NCI-H2107 (cell line): ENCODE results near the gene PITPNM3.
A peak's percentile ranks its signal among the peaks of the same experiment; 100 is the strongest.

Experiments
- DNase-seq: peaks from one replicate; lab custom pipeline; 2025; lab: John Stamatoyannopoulos, UW

The PITPNM3 gene

DNA sequence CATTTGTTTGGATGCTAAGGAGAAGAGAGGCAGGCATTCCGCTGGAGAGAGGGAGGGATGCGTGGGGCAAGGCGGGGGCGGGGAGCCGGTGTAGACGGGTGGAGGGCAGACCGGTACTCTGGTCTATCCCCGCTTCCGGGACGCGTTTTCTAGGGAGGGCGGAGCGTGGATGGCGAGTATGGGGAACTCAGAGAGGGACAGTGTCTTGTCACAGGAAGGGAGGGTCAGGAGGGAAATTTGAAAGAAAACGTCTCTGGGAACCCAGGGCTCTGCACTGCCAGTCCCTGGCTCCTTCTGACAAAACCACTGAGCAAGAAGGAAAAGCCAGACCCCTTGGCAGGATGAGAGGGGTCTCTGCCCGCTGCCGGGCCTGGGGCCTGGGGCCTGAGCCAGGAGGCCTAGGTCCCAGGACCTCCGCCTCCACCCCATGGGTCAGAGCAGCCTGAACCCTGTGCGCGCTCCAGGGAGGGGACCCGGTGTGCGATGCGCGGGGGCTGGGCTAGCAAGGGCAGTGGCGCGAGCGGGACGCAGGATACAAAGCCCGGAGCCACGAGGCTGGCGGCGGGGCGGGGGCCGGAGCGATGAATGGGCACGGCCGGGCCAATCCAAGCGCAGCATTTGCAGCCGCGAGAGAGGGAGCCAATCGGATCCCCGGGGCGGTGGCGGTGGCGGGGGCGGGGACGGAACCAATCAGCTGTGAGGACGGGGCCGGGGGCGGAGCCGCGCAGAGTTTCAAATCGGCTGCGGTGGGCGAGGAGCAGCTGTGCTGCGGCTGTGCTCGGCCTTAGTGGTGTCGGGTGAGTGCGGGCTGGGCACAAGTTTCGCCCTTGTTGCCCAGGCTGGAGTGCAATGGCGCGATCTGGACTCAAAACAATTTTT is 112.4 kb downstream of the PITPNM3 start, which contains the start of gene PIMREG:
Gene PIMREG, plus strand, starts transcription at position 764 of the 879 bp plus-strand sequence. CDS start 656 bp downstream, outside the sequence.
- peak; percentile 80 for DNase-seq

DNA sequence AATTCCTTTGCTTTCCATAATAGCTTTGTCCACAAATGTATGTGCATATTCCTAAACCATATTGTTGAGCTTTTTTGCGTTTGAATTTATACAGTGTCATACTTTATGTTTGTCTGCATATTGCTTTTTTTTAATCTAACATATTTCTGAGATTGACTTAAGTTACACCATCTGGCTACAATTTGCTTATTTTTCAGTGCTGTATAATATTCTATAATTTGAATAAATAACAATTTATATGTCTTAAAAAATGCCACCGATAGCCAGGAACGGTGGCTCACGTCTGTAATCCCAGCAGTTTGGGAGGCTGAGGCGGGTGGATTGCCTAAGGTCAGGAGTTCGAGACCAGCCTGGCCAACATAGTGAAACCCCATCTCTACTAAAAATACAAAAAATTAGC is 113.6 kb downstream of the PITPNM3 start:
- DNase-seq: no peak

DNA sequence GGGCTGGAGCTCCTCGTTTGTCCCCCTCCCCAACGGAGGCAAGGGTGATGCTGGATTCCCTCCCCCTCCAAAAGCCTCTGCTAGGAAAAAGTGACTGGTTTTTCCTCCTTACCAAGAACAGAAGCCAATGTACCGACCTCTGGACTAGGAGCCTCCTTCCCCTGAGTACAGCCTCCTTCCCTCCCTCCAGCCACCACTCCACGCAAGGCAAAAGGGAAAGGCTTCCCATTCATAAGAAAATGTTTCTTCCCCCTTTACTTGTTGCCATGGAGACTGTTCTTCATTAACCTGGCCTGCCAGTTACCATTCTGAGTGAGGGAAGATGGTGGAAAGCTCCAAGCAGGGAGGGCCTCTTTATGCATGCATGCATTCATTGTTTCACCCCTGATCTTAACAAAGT is 116.4 kb downstream of the PITPNM3 start:
- no peak for DNase-seq

DNA sequence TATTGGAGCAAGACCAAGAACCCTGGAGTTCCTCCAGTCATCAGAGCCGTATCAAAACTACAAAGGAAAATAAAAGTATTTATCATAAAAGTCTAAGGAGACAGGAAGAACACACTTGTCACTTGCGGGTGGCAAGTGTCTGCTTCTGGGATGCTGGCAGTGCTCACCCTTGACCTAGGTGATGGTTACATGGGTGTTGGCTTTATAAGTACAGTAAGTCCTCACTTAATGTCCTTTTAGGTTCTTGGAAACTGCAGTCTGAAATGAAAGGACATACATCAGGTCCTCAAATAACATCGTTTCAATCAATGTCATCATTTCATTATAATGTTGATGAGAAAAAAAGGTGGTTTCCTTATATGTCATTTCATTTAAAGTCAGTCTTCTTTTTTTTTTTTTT is 118.4 kb downstream of the PITPNM3 start:
- no peak for DNase-seq

DNA sequence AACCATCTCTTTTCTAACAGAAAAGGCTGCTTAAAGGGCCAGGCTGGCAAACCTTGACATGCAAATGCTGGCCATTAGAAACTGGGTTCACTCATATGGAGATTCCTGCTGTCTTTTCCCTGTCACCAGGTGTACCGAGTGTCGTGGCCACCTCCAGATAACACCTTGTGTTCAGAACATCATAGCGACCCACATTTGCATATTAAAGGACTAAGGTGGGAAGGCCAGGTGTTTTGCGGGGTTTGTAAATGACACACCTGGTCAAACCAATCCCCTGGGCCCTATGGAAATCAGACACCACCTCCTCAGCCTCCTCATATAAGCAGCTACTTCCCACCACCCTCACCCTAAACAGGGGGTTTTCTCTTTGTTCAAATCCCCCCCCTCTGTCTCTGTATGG is 118.9 kb downstream of the PITPNM3 start:
- DNase-seq: no peak

DNA sequence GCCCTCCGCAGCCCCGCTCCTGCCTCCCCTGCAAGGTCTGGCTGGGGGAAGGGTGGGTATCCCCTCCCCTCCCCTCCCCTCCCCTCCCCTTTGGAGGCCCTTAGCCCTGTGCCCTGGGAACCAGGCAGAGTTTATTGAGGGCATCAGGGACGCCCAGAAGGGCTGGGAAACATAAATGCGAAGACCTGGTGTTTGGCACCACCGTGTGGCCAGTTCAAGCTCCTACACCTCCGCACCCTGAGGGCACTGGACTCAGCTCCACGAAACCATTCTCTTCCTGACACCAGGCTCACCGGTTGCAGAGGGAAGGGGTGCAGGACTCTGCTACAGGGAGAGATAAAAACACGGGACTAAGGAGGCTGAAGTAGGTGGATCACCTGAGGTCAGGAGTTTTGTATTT is 120.4 kb downstream of the PITPNM3 start:
- DNase-seq: peak; percentile 30

DNA sequence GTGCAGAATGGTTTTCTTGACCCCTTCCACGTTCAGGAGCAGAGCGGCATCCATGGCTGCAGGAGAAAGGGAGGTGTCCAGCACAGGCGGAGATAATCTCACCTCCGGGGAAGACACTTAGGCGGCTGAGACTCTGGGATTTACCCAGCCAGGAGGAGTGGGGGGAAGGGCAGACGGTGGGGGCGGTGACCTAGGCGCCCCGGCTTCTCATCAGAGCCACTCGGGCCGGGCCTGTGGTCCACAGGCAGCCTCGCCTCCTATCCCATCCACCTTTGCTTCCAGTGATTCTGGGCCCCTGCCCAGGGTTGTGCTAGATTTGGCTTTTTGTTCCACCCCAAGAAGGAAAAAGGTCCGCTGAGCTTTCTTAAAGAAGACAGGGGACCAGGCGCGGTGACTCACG is 121.3 kb downstream of the PITPNM3 start, which contains the start of gene AIPL1:
Gene AIPL1, minus strand, starts transcription at position 71 of the 400 bp plus-strand sequence. Its CDS starts 17 bp downstream, at position 54.
- DNase-seq: no peak

DNA sequence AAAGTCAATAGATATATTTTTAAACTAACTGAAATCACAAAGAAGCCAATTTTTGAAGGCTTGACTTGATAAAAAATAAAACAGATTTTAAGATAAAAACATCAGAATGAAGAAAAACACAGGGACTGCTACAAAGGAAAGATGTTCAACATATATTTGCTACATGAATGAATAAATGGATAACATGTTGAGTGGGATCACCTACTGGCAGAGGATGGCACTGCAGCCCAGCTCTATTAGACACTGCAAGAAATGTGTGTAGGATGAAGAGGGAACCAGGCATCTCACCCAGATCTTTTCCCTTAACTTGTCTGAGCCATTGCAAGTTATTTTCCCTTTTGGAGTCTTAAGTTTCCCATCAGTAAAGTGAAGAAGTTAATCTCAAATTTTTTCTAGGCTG is 125.6 kb downstream of the PITPNM3 start:
- no peak for DNase-seq

DNA sequence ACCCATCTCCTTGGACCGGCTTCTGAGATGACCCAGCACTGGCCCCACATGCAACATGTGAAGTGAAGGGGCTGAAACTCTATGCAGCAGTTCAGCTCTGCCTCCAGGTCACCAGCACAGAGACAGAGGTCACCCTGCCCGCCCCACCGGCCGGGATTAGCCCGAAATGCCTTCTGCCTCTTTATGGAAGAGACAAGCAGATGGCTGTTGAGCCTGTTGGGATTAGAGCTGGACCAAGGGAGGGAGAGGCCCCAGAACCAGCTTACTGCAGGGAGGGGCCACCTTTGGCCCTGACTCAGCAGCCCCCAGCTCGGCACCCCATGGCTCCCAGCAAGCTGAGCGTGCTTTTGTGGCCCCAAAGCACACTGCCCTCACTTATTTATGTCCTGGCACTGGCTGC is 127.1 kb downstream of the PITPNM3 start:
- DNase-seq: no peak

DNA sequence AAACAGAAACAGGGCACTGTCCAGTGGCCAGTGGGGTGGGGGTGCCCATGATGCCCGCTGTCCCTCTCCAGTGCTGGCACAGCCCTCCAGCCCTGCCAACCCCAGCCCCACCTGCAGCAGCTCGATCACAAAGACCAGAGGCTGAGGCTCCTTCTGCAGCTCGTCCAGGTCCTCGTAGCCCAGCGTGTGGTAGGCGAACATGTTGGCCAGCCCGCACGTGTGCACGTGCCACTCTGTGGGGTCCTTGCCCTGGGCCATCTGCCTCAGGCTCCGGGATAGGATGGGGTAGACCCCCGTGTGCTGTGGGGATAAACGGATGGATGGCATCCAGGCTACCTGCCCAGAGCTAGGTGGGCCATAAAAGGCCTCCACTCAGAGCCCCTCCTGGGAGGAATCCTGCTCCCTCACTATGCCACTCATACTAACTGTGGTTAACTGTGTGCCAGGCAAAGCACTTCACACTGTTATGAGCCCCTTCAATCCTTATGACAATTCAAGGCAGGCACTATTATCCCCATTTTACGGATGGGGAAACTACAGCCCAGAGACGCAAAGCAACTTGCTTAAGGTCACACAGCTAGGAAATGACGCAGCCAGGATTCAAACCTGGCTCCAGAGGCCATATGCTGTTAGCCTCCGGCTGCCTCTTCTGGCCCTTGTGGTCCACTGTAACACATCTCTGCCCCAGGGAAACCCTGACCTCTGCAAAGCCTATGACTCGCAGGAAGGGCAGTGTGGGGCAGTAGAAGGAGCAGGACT is 128.0 kb downstream of the PITPNM3 start:
- DNase-seq: no peak

DNA sequence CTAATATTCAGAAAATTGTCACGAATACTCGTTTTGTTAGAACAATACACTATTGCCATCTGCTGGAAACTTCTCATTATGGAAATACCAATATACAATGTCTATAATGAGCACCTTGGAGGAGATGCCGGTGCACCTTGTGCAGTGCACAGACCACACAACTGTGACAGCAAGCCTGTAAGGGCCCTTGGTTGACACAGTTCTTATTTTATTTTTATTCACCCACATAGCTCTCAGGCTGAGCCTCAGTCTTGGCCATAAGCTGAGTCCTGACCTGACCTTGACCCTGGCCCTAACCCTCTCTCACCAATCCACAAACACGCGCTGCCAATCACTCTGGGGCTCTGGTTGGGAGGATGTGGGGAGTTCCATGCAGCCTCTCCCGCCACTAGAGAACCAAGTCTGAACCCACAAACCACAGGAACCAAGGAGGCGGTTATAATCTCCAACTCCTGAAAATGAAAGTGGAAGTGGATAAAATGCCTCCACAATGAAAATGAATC is 129.0 kb downstream of the PITPNM3 start:
- no peak for DNase-seq

DNA sequence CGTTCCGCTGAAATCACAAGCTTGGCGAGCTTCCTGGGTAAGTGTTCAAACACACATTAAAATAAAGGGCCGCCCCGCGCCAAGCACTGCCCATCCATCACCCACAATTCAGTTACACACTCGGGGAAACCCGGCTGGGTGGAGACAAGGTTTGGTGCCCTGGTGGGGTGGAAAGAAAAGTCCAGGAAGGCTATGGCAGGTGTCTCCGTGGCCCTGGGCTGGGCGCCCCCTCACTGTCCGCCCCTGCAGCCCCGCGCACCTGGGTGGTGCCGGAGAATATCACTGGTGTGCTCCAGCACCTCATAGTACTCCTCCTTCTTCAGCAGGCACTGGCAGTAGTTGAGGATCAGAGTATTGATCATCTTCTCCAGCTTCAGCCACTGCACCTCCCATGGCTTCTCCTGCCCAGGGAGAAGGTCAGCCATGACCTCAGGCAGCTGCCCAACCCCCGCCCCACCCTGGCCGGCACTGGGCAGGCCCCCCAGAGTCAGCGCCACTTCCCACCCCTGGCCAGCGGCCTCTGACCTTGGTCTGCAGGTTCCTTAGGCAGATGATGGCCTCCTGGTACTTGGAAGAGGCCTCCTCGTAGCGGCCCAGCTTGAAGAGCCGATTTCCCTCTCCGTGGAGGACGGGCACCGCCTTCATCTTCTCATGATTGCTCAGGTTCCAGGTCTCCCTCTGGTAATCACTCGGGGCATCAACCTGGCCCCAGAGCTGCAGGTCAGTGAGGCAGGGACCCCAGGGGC is 129.8 kb downstream of the PITPNM3 start:
- no peak for DNase-seq

DNA sequence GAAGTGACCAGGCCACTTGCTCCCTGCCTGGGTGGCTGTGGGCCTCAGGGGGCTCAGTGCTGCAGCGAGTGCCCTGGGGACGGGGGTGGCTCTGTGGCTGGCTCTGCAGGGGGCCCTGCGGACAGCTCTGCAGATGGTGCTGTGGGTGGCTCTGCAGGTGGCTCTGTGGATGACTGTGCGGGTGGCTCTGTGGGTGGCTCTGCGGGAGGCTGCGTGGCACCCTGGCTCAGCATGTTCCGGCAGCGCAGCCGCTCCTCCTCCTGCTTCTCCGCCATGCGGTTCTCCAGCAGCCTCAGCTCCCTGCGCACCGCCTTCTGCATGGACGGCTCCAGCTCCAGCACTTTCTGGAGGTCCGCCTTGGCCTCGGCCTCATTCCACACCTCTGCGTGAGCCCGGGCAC is 130.9 kb downstream of the PITPNM3 start:
- no peak for DNase-seq

DNA sequence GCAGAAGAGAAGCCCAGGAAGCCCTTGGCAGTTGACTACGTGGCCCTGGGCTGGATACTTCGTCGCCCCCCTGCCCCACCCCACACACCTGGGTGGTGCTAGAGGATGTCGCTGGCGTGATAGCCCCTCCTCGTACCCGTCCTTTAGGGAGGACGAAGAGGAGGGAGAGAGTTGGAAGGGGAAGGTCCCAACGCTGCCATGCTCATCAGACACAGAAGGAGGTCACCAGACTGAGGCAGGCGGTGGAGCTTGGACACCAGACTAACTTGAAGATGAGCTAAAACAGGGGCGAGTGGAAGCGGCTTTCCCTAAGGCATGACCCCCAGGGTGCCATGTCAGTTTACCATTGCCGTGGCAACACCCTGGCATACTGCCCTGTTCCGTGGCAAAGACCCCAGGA is 132.4 kb downstream of the PITPNM3 start:
- no peak for DNase-seq

DNA sequence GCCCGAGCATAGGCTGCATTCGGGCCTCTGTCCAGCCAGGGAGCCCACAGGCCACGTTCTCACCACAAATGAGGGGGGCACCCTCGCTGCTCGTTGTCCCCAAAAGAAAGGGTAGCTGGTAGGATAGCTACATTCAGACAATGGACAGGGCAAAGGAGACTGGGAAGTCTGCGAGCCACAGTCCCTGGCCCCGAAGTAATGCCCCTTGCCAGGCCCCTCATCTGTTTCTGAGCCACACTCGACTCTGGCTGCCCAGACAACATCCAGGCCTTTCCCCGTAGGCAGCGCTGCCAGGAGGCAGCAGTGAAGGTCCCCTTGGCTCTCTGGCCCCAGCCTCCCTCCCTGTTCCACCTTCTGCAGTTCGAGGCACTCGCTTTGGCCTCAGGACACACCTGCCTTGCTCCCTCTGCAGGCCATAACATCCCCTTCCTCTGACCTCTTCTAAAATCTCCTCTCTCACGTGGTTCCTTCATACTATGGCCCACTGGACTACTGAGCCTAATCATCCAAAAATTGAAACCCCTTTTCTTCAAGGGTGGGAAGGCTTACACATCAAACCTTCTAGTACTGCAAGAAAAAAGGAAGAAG is 133.6 kb downstream of the PITPNM3 start:
- no peak for DNase-seq

DNA sequence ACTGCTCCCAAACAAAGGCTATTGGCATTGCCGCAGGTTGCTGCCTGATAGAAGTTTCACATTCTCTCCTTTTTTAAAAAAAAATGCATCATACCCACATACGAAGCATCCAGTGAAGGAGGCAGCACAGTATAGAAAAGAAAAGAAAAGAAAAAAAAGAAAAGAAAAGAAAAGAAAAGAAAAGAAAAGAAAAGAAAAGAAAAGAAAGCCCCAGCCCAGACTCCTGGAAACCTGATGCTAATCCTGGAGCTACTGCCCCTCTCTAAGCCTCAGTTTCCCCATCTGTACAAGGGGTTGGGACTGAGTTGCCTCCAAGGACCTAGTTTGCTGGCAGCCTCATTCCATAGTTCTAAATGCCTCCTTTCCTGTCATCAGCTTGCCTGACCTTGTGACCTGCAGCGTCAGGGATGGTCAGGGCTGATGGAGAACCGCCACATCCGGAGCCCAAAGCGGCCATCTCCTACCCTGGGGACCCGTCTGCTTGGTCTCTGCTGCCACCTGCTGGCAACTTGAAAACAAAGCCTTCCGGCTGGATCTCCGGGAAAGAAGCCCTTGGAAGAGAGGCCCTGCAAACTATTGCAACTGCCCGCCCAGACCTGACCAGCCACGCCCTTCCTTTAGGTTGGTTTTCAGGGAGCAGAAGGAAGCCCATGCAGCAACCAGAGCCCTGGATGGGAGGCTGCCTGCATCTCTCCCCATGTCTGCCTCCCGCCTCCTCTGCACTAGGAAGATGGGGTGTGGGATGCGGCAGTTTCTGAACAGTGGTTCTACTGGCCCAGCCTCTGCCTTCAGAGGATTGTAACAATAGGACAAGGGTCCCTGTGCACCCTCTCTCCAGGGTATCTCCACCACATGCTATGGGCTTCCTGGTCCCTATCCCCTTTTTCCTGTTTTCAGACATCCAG is 134.4 kb downstream of the PITPNM3 start:
- peak; percentile 53 for DNase-seq

DNA sequence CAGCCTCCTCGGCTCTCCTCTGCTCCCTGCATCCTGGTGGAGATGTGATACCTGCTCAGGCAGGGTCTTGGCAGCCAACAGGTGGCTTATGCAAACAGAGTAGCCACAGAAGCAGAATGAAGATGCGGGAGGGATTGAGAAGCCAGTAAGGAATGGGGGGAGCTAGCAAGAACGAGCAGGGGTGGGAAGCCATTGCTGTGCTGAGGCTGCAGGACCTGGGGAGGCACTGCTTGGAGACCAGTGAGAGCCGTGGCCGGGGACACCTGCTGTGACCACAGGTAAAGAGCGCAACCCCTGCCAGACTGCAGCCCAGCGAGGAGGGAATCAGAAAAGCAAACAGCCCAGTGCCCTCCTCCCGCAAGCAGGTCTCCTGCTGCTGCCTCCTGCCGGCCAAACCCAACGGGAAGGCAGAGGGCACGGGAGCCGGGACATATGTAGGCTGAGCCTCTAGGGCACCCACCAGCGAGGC is 136.1 kb downstream of the PITPNM3 start:
- no peak for DNase-seq

DNA sequence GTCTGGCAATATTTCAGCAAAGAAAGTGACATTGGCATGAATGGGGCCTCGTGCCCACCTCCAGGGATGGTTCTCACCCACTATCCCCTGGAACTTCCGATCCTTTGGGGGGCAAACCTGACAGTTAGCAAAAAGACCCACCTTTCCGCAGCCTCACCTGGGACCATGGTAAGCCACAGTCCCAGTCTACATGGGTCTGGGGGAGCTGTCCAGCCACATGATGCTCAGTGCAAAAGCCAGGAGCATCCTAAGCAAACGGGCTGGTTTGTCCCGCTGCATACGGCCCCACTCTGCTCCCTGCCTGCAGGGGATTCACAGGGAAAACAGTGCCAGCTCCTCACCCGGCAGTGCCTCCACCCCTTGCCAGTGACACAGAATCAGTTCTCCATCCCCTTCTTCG is 140.7 kb downstream of the PITPNM3 start:
- DNase-seq: no peak

DNA sequence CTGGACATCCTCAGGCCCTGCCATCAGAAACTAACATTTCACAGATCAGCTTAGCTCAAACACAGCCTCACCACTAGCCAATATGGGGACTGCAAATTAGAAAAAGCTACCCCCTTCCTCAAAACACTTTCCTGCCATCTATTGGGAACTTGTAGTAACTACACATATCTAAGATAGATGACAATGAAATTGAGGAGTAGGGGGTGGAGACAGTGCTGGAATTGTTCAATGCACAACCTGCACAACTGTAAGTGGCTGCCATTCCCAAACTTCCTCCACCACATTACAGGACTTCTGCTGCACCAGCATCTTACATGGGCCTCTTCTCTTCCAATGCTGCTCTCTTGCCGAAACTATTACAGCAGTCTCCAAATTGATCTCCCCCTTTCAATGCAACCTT is 143.3 kb downstream of the PITPNM3 start:
- no peak for DNase-seq

DNA sequence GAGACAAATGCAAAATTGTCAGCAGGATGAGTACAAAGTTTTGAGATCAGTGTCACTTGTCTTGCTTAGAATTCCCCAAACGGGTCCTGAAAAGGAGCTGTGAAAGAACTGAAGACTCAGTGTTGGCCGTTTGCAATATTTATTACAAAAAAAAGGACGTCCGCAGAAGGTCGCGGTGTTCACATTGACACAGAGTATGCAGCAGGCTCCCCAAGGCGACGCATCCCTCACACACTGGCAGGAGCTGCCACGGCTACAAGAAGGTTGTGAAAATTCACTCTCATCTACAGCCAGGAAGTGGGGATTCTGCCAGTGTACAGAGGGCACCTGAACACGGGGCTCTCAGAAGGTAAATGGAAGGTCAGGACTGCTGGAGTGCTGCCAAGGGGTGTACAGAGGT is 147.6 kb downstream of the PITPNM3 start:
- DNase-seq: no peak

DNA sequence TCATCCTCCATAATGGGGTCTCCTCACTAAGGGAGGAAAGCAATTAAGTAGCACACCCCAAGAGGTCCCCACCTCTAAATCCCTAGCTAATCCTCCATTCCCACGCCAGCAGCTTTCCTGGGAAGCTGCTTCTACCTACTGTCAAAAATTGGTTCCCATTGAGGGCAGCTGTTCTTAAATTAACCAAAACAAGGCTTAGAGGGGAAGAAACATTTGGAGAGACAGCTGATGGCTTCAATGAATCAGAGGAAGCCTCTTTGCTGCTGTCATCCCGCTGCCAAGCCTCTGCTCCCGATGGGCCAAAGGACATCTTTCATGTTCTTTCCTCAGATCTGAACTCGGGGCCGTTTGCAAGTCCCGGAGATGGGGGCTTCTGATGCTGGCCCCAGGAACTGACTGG is 148.1 kb downstream of the PITPNM3 start:
- no peak for DNase-seq
